GM12878 (cell line): ENCODE measurements around the gene PRR18. TPM values are rescaled to one million over a fixed set of nuclear protein-coding genes. Genes with fewer than 3 reads are reported as not detected.

ENCODE experiments used
- ATAC-seq: fragments of 200-7000 bp; cut with Tn5 transposase; 3 replicates; pipeline ENCODE4 v1.9.1; 2020; ENCODE audit warnings: mild to moderate bottlenecking, moderate library complexity
- BruUV-seq: library from RNA; stranded (reverse); fragments of 400-500 nt; replicated peaks from 2 replicates; lab custom pipeline; 2021; lab: Mats Ljungman, UMichigan
- CTCF ChIA-PET: fragments of 300-600 bp; sonication (Branson Sonifier 250); formaldehyde crosslinking; extraction: SDS; loops from one replicate; lab custom pipeline; 2021; ENCODE audit warnings: inconsistent platforms; lab: Yijun Ruan, JAX
- POLR2A ChIA-PET: fragments of 350-600 bp; formaldehyde crosslinking; extraction: SDS; loops from one replicate; lab custom pipeline; 2021; ENCODE audit warnings: inconsistent platforms; lab: Charles Lee
- RAD21 ChIA-PET: fragments of 300-600 bp; sonication (Branson Sonifier 250); formaldehyde crosslinking; loops from one replicate; lab custom pipeline; 2023; ENCODE audit warnings: antibody characterized with exemption; ENCODE audit not compliant: unreplicated experiment; lab: Charles Lee
- SMC1A ChIA-PET: fragments of 300-600 bp; sonication (Branson Sonifier 250); formaldehyde crosslinking; loops from one replicate; lab custom pipeline; 2023; ENCODE audit not compliant: unreplicated experiment, uncharacterized antibody; lab: Charles Lee
- DNase-seq: peaks from one replicate; pipeline ENCODE4 v3.0.0-alpha.2; 2011; ENCODE audit warnings: low read depth, low spot score
- FAIRE-seq: peaks from 3 replicates; lab custom pipeline; 2011; peaks lifted over from hg19 to GRCh38; lab: Jason Lieb, UNC
- H2AFZ ChIP-seq: 2 replicates; pipeline ENCODE4 v1.6.0; 2011; ENCODE audit warnings: low read depth, low read length, control low read depth; ENCODE audit not compliant: control insufficient read depth
- H3K27ac ChIP-seq: 2 replicates; pipeline ENCODE4 v1.5.1; 2011; ENCODE audit warnings: control low read depth; ENCODE audit not compliant: control insufficient read depth, insufficient read depth
- H3K27me3 ChIP-seq, 2 experiments: replicated peaks in 1 of 2; 2 replicates each; pipeline versions ENCODE4 v1.6.0 to v1.6.1; 2011; ENCODE audit warnings: low read length in 1 of 2; ENCODE audit not compliant: control insufficient read depth in 2 of 2, insufficient read depth in 2 of 2
- H3K36me3 ChIP-seq, 2 experiments: 2 replicates each; pipeline ENCODE4 v1.5.1; 2011; ENCODE audit warnings: low read length in 1 of 2; ENCODE audit not compliant: control insufficient read depth in 2 of 2, insufficient read depth in 2 of 2
- H3K4me1 ChIP-seq: 2 replicates; pipeline ENCODE4 v1.6.1; 2011; ENCODE audit warnings: mild to moderate bottlenecking, low read length, moderate library complexity, mixed read lengths; ENCODE audit not compliant: control insufficient read depth, insufficient read depth
- H3K4me2 ChIP-seq: 2 replicates; pipeline ENCODE4 v1.6.0; 2011; ENCODE audit warnings: control low read depth; ENCODE audit not compliant: control insufficient read depth, insufficient read depth
- H3K4me3 ChIP-seq: fragments of 200-600 bp; sonication (generic); 2 replicates; pipeline ENCODE4 v1.5.1; 2016
- H3K79me2 ChIP-seq: 2 replicates; pipeline ENCODE4 v1.6.0; 2011; ENCODE audit warnings: low read length; ENCODE audit not compliant: control insufficient read depth, insufficient read depth
- H3K9ac ChIP-seq: 2 replicates; pipeline ENCODE4 v1.8.0; 2011; ENCODE audit warnings: low read length, control low read depth, mixed read lengths; ENCODE audit not compliant: control insufficient read depth, insufficient read depth
- H3K9me3 ChIP-seq: replicated peaks from 3 replicates; pipeline ENCODE4 v1.5.1; 2011; ENCODE audit warnings: mild to moderate bottlenecking, low read length; ENCODE audit not compliant: control insufficient read depth, insufficient read depth
- H4K20me1 ChIP-seq: 2 replicates; pipeline ENCODE4 v1.6.0; 2011; ENCODE audit not compliant: control insufficient read depth, insufficient read depth
- ATF2 ChIP-seq: IDR thresholded peaks from 2 replicates; pipeline ENCODE4 v1.6.1; 2012; ENCODE audit warnings: low read length, inconsistent platforms
- BHLHE40 ChIP-seq, 2 experiments: fragments of 450-650 bp in 1 of 2; IDR thresholded peaks; 2 replicates each; pipeline ENCODE4 v1.6.1; 2011 to 2017; ENCODE audit warnings: low read depth in 2 of 2, borderline replicate concordance in 1 of 2, improper control_type of control experiment in 1 of 2, low read length in 1 of 2, mild to moderate bottlenecking in 1 of 2
- CBX3 ChIP-seq: fragments of 200-600 bp; sonication (generic); IDR thresholded peaks from 2 replicates; pipeline ENCODE4 v1.6.1; 2016; ENCODE audit warnings: low read depth, borderline replicate concordance
- CHD4 ChIP-seq: fragments of 200-600 bp; sonication (generic); IDR thresholded peaks from 2 replicates; pipeline ENCODE4 v1.6.1; 2016; ENCODE audit warnings: mild to moderate bottlenecking
- CREM ChIP-seq: IDR thresholded peaks from 2 replicates; pipeline ENCODE4 v1.6.1; 2014; ENCODE audit warnings: antibody characterized with exemption, low read depth
- EP300 ChIP-seq, 2 experiments: fragments of 150-350 bp in 1 of 2; IDR thresholded peaks; 2 replicates each; pipeline ENCODE4 v1.6.1; 2011 to 2012; ENCODE audit warnings: low read depth in 2 of 2, low read length in 2 of 2, borderline replicate concordance in 1 of 2, improper control_type of control experiment in 1 of 2, inconsistent platforms in 1 of 2; ENCODE audit not compliant: control insufficient read depth in 1 of 2
- EZH2 ChIP-seq: IDR thresholded peaks from 2 replicates; pipeline ENCODE4 v1.6.1; 2012; ENCODE audit warnings: low read depth, mild to moderate bottlenecking, control low read depth, inconsistent platforms, low read length, borderline replicate concordance; ENCODE audit not compliant: control insufficient read depth
- KAT2A ChIP-seq: conservative IDR thresholded peaks from 2 replicates; pipeline ENCODE4 v1.6.1; 2011; ENCODE audit warnings: low read depth, low read length; ENCODE audit not compliant: control insufficient read depth
- RAD51 ChIP-seq: fragments of 450-650 bp; IDR thresholded peaks from 2 replicates; pipeline ENCODE4 v1.6.1; 2016; ENCODE audit warnings: moderate library complexity, mild to moderate bottlenecking, inconsistent platforms
- RBBP5 ChIP-seq: fragments of 200-600 bp; sonication (generic); conservative IDR thresholded peaks from 2 replicates; pipeline ENCODE4 v1.6.1; 2016
- RCOR1 ChIP-seq: conservative IDR thresholded peaks from 2 replicates; pipeline ENCODE4 v1.6.1; 2012; ENCODE audit warnings: low read depth, low read length, improper control_type of control experiment
- RELA ChIP-seq: fragments of 450-650 bp; IDR thresholded peaks from 2 replicates; pipeline ENCODE4 v1.8.0; 2014; ENCODE audit warnings: borderline replicate concordance; ENCODE audit not compliant: partially characterized antibody
- RFX5 ChIP-seq: IDR thresholded peaks from 2 replicates; pipeline ENCODE4 v1.6.1; 2011; ENCODE audit warnings: low read depth, low read length, improper control_type of control experiment
- RUNX3 ChIP-seq: IDR thresholded peaks from 2 replicates; pipeline ENCODE4 v1.6.1; 2012; ENCODE audit warnings: low read length, inconsistent platforms
- SIN3A ChIP-seq: IDR thresholded peaks from 2 replicates; pipeline ENCODE4 v1.6.1; 2012; ENCODE audit warnings: low read depth, low read length, improper control_type of control experiment
- SIX5 ChIP-seq: IDR thresholded peaks from 2 replicates; pipeline ENCODE4 v1.6.1; 2011; ENCODE audit warnings: mild to moderate bottlenecking, low read depth, low read length, moderate library complexity; ENCODE audit not compliant: severe bottlenecking
- STAT3 ChIP-seq: IDR thresholded peaks from 2 replicates; pipeline ENCODE4 v1.6.1; 2011; ENCODE audit warnings: low read depth, low read length, improper control_type of control experiment
- WGBS: methylation state at CpG from one replicate; pipeline ENCODE4 v1.1.6; 2016; ENCODE audit warnings: low lambda C conversion rate; ENCODE audit not compliant: insufficient replicate concordance, insufficient coverage; ENCODE audit errors: missing lambda C conversion rate; 5-methylcytosine and 5-hydroxymethylcytosine counted together
- in situ Hi-C: fragments of 300-500 bp; cut with MboI; formaldehyde crosslinking; loops from 9 replicates; pipeline ENCODE4 v1.14.3; 2018; ENCODE audit warnings: mixed read lengths
- intact Hi-C: fragments of 100-400 bp; cut with micrococcal nuclease; formaldehyde crosslinking; loops from one replicate; pipeline ENCODE4 v1.14.2; 2022; ENCODE audit not compliant: unreplicated experiment
- polyA plus RNA-seq, 11 experiments: library from polyadenylated mRNA; depleted of rRNA in 4 of 11; unstranded in 6 of 11; stranded (reverse) in 5 of 11; fragments of >200 nt; fragmentation: Nextera tagmentation in 4 of 11; fragmentation: Illumina TruSeq in 1 of 11; extraction: Ambion mirVana in 4 of 11; extraction: Trizol in 1 of 11; gene quantifications; 1 replicate in 1 of 11; 2 replicates in 10 of 11; pipeline versions ENCODE4 v1.2.1 to v1.2.3, GENCODE V29; 2011 to 2016; ENCODE audit warnings: inconsistent platforms in 2 of 11, missing spikeins in 2 of 11, low read depth in 1 of 11
- total RNA-seq, 4 experiments: library from RNA; depleted of rRNA in 3 of 4; stranded (reverse); fragments of >200 nt in 3 of 4; fragmentation: Illumina TruSeq in 1 of 4; extraction: Trizol in 1 of 4; gene quantifications; 2 replicates each; pipeline versions ENCODE4 v1.2.1 to v1.2.3, GENCODE V29; 2013 to 2021
- TF ChIP-seq, protein P1 (sequence below): fragments of 450-650 bp; IDR thresholded peaks from 2 replicates; pipeline ENCODE4 v1.6.1; 2018; ENCODE audit warnings: mild to moderate bottlenecking, low read depth, moderate library complexity; ENCODE audit not compliant: partially characterized antibody

The PRR18 gene
- total and polyA plus RNA-seq, 10 of the 15 experiments (the other 5 are each of a cell fraction or from before 2014, with no cell fraction given): 0.13 to 8.2 (median 1.6) TPM

DNA sequence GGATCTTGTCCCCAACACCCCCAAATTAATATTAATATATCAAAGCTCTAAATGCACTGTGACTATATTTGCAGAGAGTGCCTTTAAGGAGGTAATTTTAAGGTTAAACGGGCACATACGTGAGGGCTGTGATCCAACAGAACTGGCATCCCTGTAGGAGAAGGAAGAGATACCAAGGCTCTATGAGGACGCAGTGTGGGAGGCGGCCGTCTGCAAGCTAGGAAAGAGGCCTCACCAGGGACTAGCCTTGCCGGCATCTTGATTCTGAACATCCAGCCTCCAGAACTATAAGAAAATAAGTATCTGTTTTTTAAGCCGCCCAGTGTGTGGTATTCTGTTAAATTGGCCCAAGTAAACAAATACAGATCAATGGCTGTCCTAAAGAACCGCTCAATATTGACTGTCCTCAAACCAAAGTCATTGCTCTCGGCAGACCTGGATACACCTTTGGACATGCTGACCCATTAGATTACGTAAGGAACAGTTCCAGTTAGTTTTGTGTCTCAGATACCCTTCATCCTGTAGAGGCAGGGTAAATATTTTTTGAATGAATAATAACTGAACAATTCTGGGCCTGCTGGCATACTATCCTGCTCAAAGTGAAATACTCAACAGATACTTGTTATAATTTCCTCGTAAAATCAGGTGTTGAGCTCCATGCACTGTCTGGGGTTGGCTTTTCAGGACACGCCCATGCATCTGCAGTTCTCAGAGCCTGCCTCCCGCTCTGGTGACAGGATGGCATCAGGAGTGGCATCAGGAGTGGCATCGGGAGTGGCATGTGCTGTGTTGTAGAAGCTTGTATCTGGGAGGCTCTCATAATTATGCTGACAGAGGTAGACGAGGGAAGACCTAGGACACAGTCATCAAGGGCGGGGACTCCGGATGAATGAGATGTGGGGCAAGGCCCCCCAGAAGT is 6.3 kb downstream of the PRR18 start:
- Histone ChIP-seq H3K4me3 (no peak overlapping the region), H3K4me1 (no peaks in the 10 kb centered on the region), H3K4me2 (no peak overlapping the region), H3K36me3 (no peaks in the 10 kb centered on the region), H3K9me3 (no peaks in the 10 kb centered on the region), H3K27ac (no peak overlapping the region), H3K79me2 (peaks cover 2% of the 10 kb centered on the region; the same call in 1 of the 2 replicates), H3K27me3 (no peaks in the 10 kb centered on the region; a peak in 1 of 4 replicates), H3K9ac (no peak overlapping the region), H2AFZ (no peak overlapping the region), H4K20me1 (no peaks in the 10 kb centered on the region)
- FAIRE-seq (no peak), DNase-seq (no peak), ATAC-seq (no peak)
- intact Hi-C loops (no loop called here), in situ Hi-C loops (no loop called here)
- BruUV-seq: no TSS peak
- POLR2A ChIA-PET: interaction anchor here (0.6 to 0.9 kb wide), 2 partner anchors 20 to 22 kb away, joined by 3 read pairs; no protein-coding TSS in a partner anchor
- SMC1A ChIA-PET: interaction anchor here (0.6 to 1.4 kb wide), 3 partner anchors 8 to 98 kb away, joined by 3 read pairs; no protein-coding TSS in a partner anchor
- CTCF ChIA-PET: interaction anchor here (1.0 to 3.9 kb wide), 3 partner anchors 11 to 99 kb away, joined by 3 to 13 read pairs (median 3); no protein-coding TSS in a partner anchor
- TF ChIP-seq RBBP5 (no peak), CREM (no peak), SIX5 (no peak), STAT3 (no peak), CHD4 (no peak), CBX3 (no peak), RUNX3 (no peak), ATF2 (no peak), KAT2A (no peak), EP300 (IDR thresholded peaks at IDR 0.05; ENCODE audit: borderline replicate concordance in 1 of 2, control insufficient read depth in 1 of 2, low read depth in 2 of 2, low read length in 2 of 2) (no peak), RELA (no peak), RFX5 (no peak), EZH2 (no peak), RCOR1 (no peak), BHLHE40 (IDR thresholded peaks at IDR 0.05; ENCODE audit: borderline replicate concordance in 1 of 2, low read depth in 2 of 2, low read length in 1 of 2) (no peak), RAD51 (no peak), SIN3A (no peak)
- TF ChIP-seq, protein P1, sequence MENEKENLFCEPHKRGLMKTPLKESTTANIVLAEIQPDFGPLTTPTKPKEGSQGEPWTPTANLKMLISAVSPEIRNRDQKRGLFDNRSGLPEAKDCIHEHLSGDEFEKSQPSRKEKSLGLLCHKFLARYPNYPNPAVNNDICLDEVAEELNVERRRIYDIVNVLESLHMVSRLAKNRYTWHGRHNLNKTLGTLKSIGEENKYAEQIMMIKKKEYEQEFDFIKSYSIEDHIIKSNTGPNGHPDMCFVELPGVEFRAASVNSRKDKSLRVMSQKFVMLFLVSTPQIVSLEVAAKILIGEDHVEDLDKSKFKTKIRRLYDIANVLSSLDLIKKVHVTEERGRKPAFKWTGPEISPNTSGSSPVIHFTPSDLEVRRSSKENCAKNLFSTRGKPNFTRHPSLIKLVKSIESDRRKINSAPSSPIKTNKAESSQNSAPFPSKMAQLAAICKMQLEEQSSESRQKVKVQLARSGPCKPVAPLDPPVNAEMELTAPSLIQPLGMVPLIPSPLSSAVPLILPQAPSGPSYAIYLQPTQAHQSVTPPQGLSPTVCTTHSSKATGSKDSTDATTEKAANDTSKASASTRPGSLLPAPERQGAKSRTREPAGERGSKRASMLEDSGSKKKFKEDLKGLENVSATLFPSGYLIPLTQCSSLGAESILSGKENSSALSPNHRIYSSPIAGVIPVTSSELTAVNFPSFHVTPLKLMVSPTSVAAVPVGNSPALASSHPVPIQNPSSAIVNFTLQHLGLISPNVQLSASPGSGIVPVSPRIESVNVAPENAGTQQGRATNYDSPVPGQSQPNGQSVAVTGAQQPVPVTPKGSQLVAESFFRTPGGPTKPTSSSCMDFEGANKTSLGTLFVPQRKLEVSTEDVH: no peak
- 54% methylated on average over 17 of the region's 17 CpGs for WGBS
- RAD21 ChIA-PET: interaction anchor here (1.4 kb wide), 1 partner anchor 10 kb away, joined by 3 read pairs; no protein-coding TSS in a partner anchor
